OCI-LY1 (cell line): ENCODE measurements around the gene FGGY.

ENCODE experiments used
- H2AFZ ChIP-seq: fragments of 200-600 bp; sonication (generic), shearing (Covaris generic); 2 replicates; pipeline ENCODE4 v1.6.0; 2014; ENCODE audit warnings: antibody characterized with exemption, mild to moderate bottlenecking, low read length
- H3F3A ChIP-seq: fragments of 200-600 bp; sonication (generic), shearing (Covaris generic); 2 replicates; pipeline ENCODE4 v1.6.0; 2014; ENCODE audit warnings: mild to moderate bottlenecking, antibody characterized with exemption, low read length, moderate library complexity; ENCODE audit not compliant: insufficient read depth
- H3K27ac ChIP-seq: fragments of 200-600 bp; sonication (generic); 2 replicates; pipeline ENCODE4 v1.5.1; 2014; ENCODE audit warnings: low read length, mixed run types, mild to moderate bottlenecking, low read depth; ENCODE audit not compliant: poor library complexity, severe bottlenecking
- H3K27me3 ChIP-seq: fragments of 200-600 bp; sonication (generic); 2 replicates; pipeline ENCODE4 v1.6.0; 2014; ENCODE audit warnings: antibody characterized with exemption, mild to moderate bottlenecking, low read length, moderate library complexity; ENCODE audit not compliant: insufficient read depth
- H3K36me3 ChIP-seq: fragments of 200-600 bp; sonication (generic); 2 replicates; pipeline ENCODE4 v1.6.1; 2014; ENCODE audit warnings: mild to moderate bottlenecking, antibody characterized with exemption, low read length, moderate library complexity, mixed read lengths; ENCODE audit not compliant: insufficient read depth
- H3K4me1 ChIP-seq: fragments of 200-600 bp; sonication (generic); 2 replicates; pipeline ENCODE4 v1.5.1; 2014; ENCODE audit warnings: mild to moderate bottlenecking, low read length, moderate library complexity; ENCODE audit not compliant: insufficient read depth, severe bottlenecking
- H3K4me2 ChIP-seq: fragments of 200-600 bp; sonication (generic), shearing (Covaris generic); 2 replicates; pipeline ENCODE4 v1.6.1; 2014; ENCODE audit warnings: low read length
- H3K4me3 ChIP-seq: fragments of 200-600 bp; sonication (generic); 2 replicates; pipeline ENCODE4 v1.5.1; 2014; ENCODE audit warnings: low read length, low read depth, mild to moderate bottlenecking, mixed read lengths; ENCODE audit not compliant: poor library complexity, severe bottlenecking
- H3K79me2 ChIP-seq: fragments of 200-600 bp; shearing (Covaris generic); 2 replicates; pipeline ENCODE4 v1.6.1; 2016; ENCODE audit warnings: mixed run types, low read length, mixed read lengths; ENCODE audit not compliant: insufficient read depth
- H3K9ac ChIP-seq: fragments of 200-600 bp; sonication (generic), shearing (Covaris generic); 2 replicates; pipeline ENCODE4 v1.6.1; 2014; ENCODE audit warnings: mild to moderate bottlenecking, low read length, mixed read lengths
- H3K9me2 ChIP-seq: fragments of 200-600 bp; sonication (generic), shearing (Covaris generic); 2 replicates; pipeline ENCODE4 v1.6.1; 2014; ENCODE audit warnings: low read depth, mild to moderate bottlenecking, low read length, mixed read lengths
- H3K9me3 ChIP-seq: fragments of 200-600 bp; shearing (Covaris generic); 2 replicates; pipeline ENCODE4 v1.6.1; 2014; ENCODE audit warnings: low read length, mixed read lengths
- H4K20me1 ChIP-seq: fragments of 200-600 bp; sonication (generic), shearing (Covaris generic); 2 replicates; pipeline ENCODE4 v1.6.0; 2016; ENCODE audit warnings: mild to moderate bottlenecking, low read length; ENCODE audit not compliant: insufficient read depth
- CTCF ChIP-seq: fragments of 200-600 bp; sonication (generic), shearing (Covaris generic); IDR thresholded peaks from 2 replicates; pipeline ENCODE4 v1.5.1; 2017; ENCODE audit warnings: mild to moderate bottlenecking, antibody characterized with exemption, low read length, moderate library complexity, mixed read lengths
- EZH2 ChIP-seq: fragments of 200-600 bp; sonication (generic), shearing (Covaris generic); IDR thresholded peaks from 2 replicates; pipeline ENCODE4 v1.8.0; 2017; ENCODE audit warnings: borderline replicate concordance, mixed run types, mild to moderate bottlenecking, antibody characterized with exemption, low read length, moderate library complexity, mixed read lengths

The FGGY gene

DNA sequence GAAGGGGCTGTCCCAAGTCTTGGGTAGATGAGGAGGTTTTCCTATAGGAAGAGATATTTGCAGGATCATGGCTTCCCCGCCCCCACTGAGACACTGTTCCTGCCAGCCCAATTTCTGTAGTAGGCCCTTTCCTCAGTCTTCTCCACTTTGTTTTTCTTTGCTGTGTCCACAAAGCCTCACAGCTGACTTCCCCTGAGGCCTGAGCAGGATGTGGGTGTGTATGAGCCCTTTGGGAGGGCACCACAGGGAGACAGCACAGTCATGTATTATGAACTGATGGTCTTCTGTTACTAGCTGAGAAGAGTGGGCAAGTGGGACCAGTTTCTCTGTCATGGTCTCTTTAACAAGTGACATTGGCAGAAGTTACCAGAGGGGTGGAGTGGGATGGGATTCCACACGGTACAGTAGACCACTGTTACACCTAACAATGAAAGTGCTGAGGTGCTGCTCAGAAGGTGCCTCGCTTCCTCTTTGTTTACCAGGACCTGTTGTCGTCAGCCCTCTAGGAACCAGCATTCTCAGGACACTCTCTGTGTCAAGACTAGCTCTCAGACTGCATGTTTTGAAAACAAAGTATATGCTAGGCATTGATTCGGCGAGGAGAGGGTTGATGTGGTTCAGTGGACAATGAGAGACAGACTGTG lies 264.0 kb downstream of the FGGY start:
- Histone ChIP-seq H3K9ac (no peak overlapping the region), H3K27me3 (no peaks in the 10 kb centered on the region), H3F3A (no peaks in the 10 kb centered on the region), H3K27ac (no peak overlapping the region), H2AFZ (no peak overlapping the region), H3K4me2 (no peak overlapping the region), H3K36me3 (no peaks in the 10 kb centered on the region), H3K9me3 (no peaks in the 10 kb centered on the region), H3K9me2 (no peaks in the 10 kb centered on the region), H4K20me1 (no peaks in the 10 kb centered on the region), H3K4me3 (no peak overlapping the region), H3K79me2 (no peaks in the 10 kb centered on the region), H3K4me1 (no peaks in the 10 kb centered on the region)
- TF ChIP-seq EZH2 (no peak), CTCF (no peak)

DNA sequence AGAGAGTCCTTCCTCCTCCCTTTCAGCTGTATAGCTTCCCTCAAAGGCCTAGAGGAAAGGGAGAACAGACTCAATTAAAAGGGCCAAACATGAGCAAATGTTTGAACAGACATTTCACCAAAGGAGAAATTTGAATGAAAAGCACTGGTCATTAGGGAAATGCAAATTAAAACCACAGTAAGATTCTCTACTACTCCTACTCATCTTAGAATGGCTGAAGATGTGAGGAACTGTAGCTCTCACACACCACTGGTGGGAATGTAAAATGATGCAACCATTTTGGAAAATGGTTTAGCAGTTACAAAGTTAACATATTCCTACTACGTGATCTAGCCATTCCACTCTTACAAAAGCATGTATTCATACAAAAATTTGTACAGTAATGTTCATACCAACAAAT lies 264.9 kb downstream of the FGGY start:
- H3K27me3 ChIP-seq = no peaks in the 10 kb centered on the region
- H3K27ac ChIP-seq = no peak overlapping the region
- no peak for TF ChIP-seq EZH2
- no peak for TF ChIP-seq CTCF
- H4K20me1 ChIP-seq = no peaks in the 10 kb centered on the region
- H3K9me2 ChIP-seq = no peaks in the 10 kb centered on the region
- no peaks in the 10 kb centered on the region for H3K4me1 ChIP-seq
- no peaks in the 10 kb centered on the region for H3K9me3 ChIP-seq
- H3K9ac ChIP-seq = no peak overlapping the region
- H3K4me2 ChIP-seq = no peak overlapping the region
- H3K79me2 ChIP-seq = no peaks in the 10 kb centered on the region
- no peaks in the 10 kb centered on the region for H3F3A ChIP-seq
- no peak overlapping the region for H3K4me3 ChIP-seq
- no peaks in the 10 kb centered on the region for H3K36me3 ChIP-seq
- H2AFZ ChIP-seq = no peak overlapping the region

GRCh38 chr1:59564192-59564891 lies 267.4 kb downstream of the FGGY start:
- H3K4me2 ChIP-seq = no peak overlapping the region
- no peaks in the 10 kb centered on the region for H3K27me3 ChIP-seq
- H2AFZ ChIP-seq = no peak overlapping the region
- H3K4me3 ChIP-seq = no peak overlapping the region
- H3K36me3 ChIP-seq = no peaks in the 10 kb centered on the region
- no peaks in the 10 kb centered on the region for H3K4me1 ChIP-seq
- H3K79me2 ChIP-seq = no peaks in the 10 kb centered on the region
- no peak overlapping the region for H3K9ac ChIP-seq
- no peak overlapping the region for H3K27ac ChIP-seq
- no peaks in the 10 kb centered on the region for H3K9me3 ChIP-seq
- no peaks in the 10 kb centered on the region for H3K9me2 ChIP-seq
- TF ChIP-seq CTCF (no peak), EZH2 (no peak)
- no peaks in the 10 kb centered on the region for H3F3A ChIP-seq
- H4K20me1 ChIP-seq = no peaks in the 10 kb centered on the region
